K562 (cell line): ENCODE data around the gene PRRC2A. TPM values are rescaled to one million over a fixed set of nuclear protein-coding genes. Genes with fewer than 3 reads are reported as not detected.

ENCODE experiments used
- CUX1 ChIP-seq: fragments of 200-800 bp; sonication (Bioruptor generic); IDR thresholded peaks from 2 replicates; pipeline ENCODE4 v1.6.1; 2016; ENCODE audit warnings: missing genetic modification characterization, missing compliant biosample characterization
- DPF2 ChIP-seq: fragments of 450-650 bp; IDR thresholded peaks from 2 replicates; pipeline ENCODE4 v1.6.1; 2016
- HBP1 ChIP-seq: fragments of 450-650 bp; formaldehyde crosslinking; IDR thresholded peaks from 2 replicates; pipeline ENCODE4 v1.4.0; 2022; ENCODE audit warnings: missing genetic modification characterization
- KDM1A ChIP-seq, 2 experiments: fragments of 450-650 bp; IDR thresholded peaks; 2 replicates each; pipeline ENCODE4 v1.6.1; 2016; ENCODE audit warnings: mild to moderate bottlenecking in 2 of 2
- SIN3B ChIP-seq: fragments of 450-650 bp; IDR thresholded peaks from 2 replicates; pipeline ENCODE4 v1.6.1; 2017; ENCODE audit warnings: low read depth, mild to moderate bottlenecking, moderate library complexity
- USF2 ChIP-seq: sonication (generic); formaldehyde crosslinking; IDR thresholded peaks from 2 replicates; pipeline ENCODE4 v1.5.0; 2020; ENCODE audit warnings: missing genetic modification reagents
- ZNF354B ChIP-seq: fragments of 250-450 bp; sonication (Bioruptor Pico); IDR thresholded peaks from 2 replicates; pipeline ENCODE4 v1.4.0; 2020
- polyA plus RNA-seq, 8 experiments: library from polyadenylated mRNA; depleted of rRNA in 4 of 8; stranded (reverse) in 5 of 8; unstranded in 3 of 8; fragments of >200 nt; fragmentation: Nextera tagmentation in 2 of 8; fragmentation: Illumina TruSeq in 1 of 8; extraction: Ambion mirVana in 2 of 8; extraction: Trizol in 1 of 8; gene quantifications; 2 replicates each; pipeline versions ENCODE4 v1.2.1 to v1.2.3, GENCODE V29; 2011 to 2014; ENCODE audit warnings: inconsistent platforms in 1 of 8, missing spikeins in 1 of 8
- total RNA-seq, 7 experiments: library from RNA; depleted of rRNA in 6 of 7; stranded (reverse); fragments of >200 nt in 6 of 7; fragmentation: Illumina TruSeq in 2 of 7; extraction: Trizol in 2 of 7; gene quantifications; 2 replicates each; pipeline versions ENCODE4 v1.2.1 to v1.2.3, GENCODE V29; 2011 to 2021; ENCODE audit warnings: low replicate concordance in 1 of 7
- TF ChIP-seq, protein P1 (sequence below): fragments of 450-650 bp; IDR thresholded peaks from 2 replicates; pipeline ENCODE4 v1.6.1; 2016

Gene PRRC2A
- total and polyA plus RNA-seq, 9 of the 15 experiments (the other 6 are each of a cell fraction or from before 2014, with no cell fraction given): 1.0 to 332 (median 63.0) TPM

DNA sequence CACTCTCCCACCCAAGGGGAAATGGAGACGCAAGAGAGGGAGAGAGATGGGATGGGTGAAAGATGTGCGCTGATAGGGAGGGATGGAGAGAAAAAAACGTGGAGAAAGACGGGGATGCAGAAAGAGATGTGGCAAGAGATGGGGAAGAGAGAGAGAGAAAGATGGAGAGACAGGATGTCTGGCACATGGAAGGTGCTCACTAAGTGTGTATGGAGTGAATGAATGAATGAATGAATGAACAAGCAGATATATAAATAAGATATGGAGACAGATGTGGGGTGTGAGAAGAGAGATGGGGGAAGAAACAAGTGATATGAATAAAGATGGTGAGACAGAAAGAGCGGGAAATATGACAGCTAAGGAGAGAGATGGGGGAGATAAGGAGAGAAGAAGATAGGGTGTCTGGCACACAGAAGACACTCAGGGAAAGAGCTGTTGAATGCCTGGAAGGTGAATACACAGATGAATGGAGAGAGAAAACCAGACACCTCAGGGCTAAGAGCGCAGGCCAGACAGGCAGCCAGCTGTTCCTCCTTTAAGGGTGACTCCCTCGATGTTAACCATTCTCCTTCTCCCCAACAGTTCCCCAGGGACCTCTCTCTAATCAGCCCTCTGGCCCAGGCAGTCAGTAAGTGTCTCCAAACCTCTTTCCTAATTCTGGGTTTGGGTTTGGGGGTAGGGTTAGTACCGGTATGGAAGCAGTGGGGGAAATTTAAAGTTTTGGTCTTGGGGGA, 44.4 kb upstream of the PRRC2A start (continued):
- no peak for TF ChIP-seq USF2
- TF ChIP-seq DPF2: 0 out of 2 replicates have a peak, but pooled peaks have one; percentile 13
- no peak for TF ChIP-seq CUX1 (CRISPR knock-in tag)
- TF ChIP-seq ZNF354B (CRISPR knock-in tag): no peak
- TF ChIP-seq, protein P1, sequence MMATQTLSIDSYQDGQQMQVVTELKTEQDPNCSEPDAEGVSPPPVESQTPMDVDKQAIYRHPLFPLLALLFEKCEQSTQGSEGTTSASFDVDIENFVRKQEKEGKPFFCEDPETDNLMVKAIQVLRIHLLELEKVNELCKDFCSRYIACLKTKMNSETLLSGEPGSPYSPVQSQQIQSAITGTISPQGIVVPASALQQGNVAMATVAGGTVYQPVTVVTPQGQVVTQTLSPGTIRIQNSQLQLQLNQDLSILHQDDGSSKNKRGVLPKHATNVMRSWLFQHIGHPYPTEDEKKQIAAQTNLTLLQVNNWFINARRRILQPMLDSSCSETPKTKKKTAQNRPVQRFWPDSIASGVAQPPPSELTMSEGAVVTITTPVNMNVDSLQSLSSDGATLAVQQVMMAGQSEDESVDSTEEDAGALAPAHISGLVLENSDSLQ: no peak
- peak; percentile 45 to 48; a peak in 2 of 4 replicates for TF ChIP-seq KDM1A (IDR thresholded peaks at IDR 0.05)
- TF ChIP-seq SIN3B: no peak
- peak; percentile 79; the same call in 1 of the 2 replicates for TF ChIP-seq HBP1
